ENCODE data around the gene KCNJ18. TPM values are rescaled to one million over a fixed set of nuclear protein-coding genes. Genes with fewer than 3 reads are reported as not detected.
"Not testable (repeated sequence)": the region's sequence is repeated elsewhere in the genome, so short reads cannot be mapped to it uniquely, and the experiment has no call there.

KCNJ18 gene
- total RNA-seq, 2 experiments from 2014 or later = not detected

DNA sequence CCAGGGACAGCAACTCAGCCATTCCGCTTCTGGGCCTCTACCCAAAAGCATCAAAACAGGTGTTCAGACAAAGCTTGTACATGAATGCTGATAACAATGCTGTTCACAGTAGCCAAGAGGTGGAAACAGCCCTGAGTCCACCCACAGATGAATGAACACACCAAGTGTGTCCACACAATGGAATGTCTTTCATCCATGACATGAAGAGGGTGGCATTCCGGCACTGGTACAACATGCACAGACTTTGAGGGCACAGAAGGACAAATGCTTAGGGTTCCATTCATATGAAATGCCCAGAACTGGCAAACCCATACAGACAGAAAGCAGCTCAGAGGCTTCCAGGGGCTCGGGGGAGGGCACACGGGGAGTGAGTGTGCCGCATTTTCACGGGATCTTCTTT lies 49.2 kb downstream of the KCNJ18 start:
- H2AFZ ChIP-seq (ENCODE audit: low read length); CTCF ChIA-PET (ENCODE audit: unreplicated experiment); intact Hi-C loops (cut with micrococcal nuclease; ENCODE audit: unreplicated experiment); H3K79me2 ChIP-seq (ENCODE audit: insufficient read depth, low read depth, low read length); POLR2A ChIA-PET; H3K4me1 ChIP-seq (ENCODE audit: insufficient read depth, low read length, poor library complexity, severe bottlenecking); H4K20me1 ChIP-seq (ENCODE audit: insufficient read depth, low read length); BruUV-seq (replicated peaks); H3K4me3 ChIP-seq (ENCODE audit: low read depth, low read length, poor library complexity, severe bottlenecking); DNase-seq (ENCODE audit: low spot score); H3K27ac ChIP-seq (ENCODE audit: low read depth, low read length, poor library complexity, severe bottlenecking); H3K4me2 ChIP-seq (ENCODE audit: low read length); H3K36me3 ChIP-seq (ENCODE audit: insufficient read depth, low read length); H3K9me3 ChIP-seq (ENCODE audit: low read length); H3K9me2 ChIP-seq (ENCODE audit: insufficient read depth, low read length): not testable (repeated sequence)

DNA sequence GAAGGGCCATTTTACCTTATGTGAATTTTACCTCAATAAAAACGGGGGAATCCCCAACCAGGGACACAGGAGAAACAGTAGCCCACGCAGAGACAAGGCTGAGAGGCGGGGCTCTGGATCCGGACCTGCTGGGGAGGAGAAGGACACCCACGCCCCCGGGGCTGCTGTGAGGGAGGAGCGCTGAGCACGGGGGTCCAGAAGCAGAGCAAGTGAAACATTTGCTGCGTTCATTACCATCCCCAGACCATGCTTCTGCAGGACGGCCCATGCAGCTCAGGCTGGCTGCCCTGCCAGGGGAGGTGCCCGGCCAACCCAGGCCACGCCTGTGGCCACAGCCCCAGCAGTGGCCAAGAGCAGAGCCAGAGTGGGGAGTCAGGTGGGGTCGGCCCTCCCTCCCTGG lies 50.0 kb downstream of the KCNJ18 start:
- Histone ChIP-seq H3K36me3 (ENCODE audit: insufficient read depth, low read length) (no peaks in the 10 kb centered on the region), H3K9me2 (ENCODE audit: insufficient read depth, low read length) (no peaks in the 10 kb centered on the region), H3K4me1 (ENCODE audit: insufficient read depth, low read length, poor library complexity, severe bottlenecking) (peaks cover 6% of the 10 kb centered on the region), H3K4me2 (ENCODE audit: low read length) (no peak overlapping the region), H3K27ac (ENCODE audit: low read depth, low read length, poor library complexity, severe bottlenecking) (no peak overlapping the region), H3K9me3 (ENCODE audit: low read length) (no peaks in the 10 kb centered on the region), H3K4me3 (ENCODE audit: low read depth, low read length, poor library complexity, severe bottlenecking) (no peak overlapping the region), H4K20me1 (ENCODE audit: insufficient read depth, low read length) (no peaks in the 10 kb centered on the region), H3K79me2 (ENCODE audit: insufficient read depth, low read depth, low read length) (no peaks in the 10 kb centered on the region), H2AFZ (ENCODE audit: low read length) (no peak overlapping the region)
- BruUV-seq (replicated peaks) = no TSS peak
- ChIA-PET POLR2A (no interaction called here), CTCF (ENCODE audit: unreplicated experiment) (no interaction called here)
- TF ChIP-seq, protein P1, sequence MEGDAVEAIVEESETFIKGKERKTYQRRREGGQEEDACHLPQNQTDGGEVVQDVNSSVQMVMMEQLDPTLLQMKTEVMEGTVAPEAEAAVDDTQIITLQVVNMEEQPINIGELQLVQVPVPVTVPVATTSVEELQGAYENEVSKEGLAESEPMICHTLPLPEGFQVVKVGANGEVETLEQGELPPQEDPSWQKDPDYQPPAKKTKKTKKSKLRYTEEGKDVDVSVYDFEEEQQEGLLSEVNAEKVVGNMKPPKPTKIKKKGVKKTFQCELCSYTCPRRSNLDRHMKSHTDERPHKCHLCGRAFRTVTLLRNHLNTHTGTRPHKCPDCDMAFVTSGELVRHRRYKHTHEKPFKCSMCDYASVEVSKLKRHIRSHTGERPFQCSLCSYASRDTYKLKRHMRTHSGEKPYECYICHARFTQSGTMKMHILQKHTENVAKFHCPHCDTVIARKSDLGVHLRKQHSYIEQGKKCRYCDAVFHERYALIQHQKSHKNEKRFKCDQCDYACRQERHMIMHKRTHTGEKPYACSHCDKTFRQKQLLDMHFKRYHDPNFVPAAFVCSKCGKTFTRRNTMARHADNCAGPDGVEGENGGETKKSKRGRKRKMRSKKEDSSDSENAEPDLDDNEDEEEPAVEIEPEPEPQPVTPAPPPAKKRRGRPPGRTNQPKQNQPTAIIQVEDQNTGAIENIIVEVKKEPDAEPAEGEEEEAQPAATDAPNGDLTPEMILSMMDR (conservative IDR thresholded peaks at IDR 0.05; ENCODE audit: low read length) = no peak
- no peak for TF ChIP-seq EZH2phosphoT487 (IDR thresholded peaks at IDR 0.05; ENCODE audit: borderline replicate concordance, low read depth, low read length)
- no peak for DNase-seq (ENCODE audit: low spot score)
- intact Hi-C loops (cut with micrococcal nuclease; ENCODE audit: unreplicated experiment) = no loop called here

DNA sequence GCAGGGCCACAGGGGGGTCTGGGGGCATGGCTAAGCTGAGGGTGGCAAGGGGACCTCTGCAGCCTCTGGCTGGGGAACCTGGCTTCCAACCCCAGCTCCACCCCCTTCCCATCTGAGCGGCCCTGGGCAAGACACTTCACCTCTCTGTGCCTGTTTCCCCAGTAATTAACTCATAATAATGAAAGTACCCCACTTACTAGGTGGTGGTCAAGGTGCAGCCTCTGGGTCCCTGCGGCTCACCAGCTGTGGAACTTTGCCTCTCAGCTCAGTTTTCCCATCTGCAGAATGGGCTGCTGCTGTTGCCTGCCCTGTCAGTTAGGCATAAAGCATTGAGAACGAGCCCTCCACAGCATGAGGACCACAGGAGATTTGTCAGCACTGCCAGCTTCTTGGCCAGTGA lies 51.8 kb downstream of the KCNJ18 start:
- POLR2A ChIA-PET; H3K9me3 ChIP-seq (ENCODE audit: low read length); H3K27ac ChIP-seq (ENCODE audit: low read depth, low read length, poor library complexity, severe bottlenecking); H2AFZ ChIP-seq (ENCODE audit: low read length); H4K20me1 ChIP-seq (ENCODE audit: insufficient read depth, low read length); intact Hi-C loops (cut with micrococcal nuclease; ENCODE audit: unreplicated experiment); H3K4me3 ChIP-seq (ENCODE audit: low read depth, low read length, poor library complexity, severe bottlenecking); DNase-seq (ENCODE audit: low spot score); H3K36me3 ChIP-seq (ENCODE audit: insufficient read depth, low read length); BruUV-seq (replicated peaks); H3K9me2 ChIP-seq (ENCODE audit: insufficient read depth, low read length); CTCF ChIA-PET (ENCODE audit: unreplicated experiment); H3K79me2 ChIP-seq (ENCODE audit: insufficient read depth, low read depth, low read length); H3K4me1 ChIP-seq (ENCODE audit: insufficient read depth, low read length, poor library complexity, severe bottlenecking); H3K4me2 ChIP-seq (ENCODE audit: low read length): not testable (repeated sequence)

DNA sequence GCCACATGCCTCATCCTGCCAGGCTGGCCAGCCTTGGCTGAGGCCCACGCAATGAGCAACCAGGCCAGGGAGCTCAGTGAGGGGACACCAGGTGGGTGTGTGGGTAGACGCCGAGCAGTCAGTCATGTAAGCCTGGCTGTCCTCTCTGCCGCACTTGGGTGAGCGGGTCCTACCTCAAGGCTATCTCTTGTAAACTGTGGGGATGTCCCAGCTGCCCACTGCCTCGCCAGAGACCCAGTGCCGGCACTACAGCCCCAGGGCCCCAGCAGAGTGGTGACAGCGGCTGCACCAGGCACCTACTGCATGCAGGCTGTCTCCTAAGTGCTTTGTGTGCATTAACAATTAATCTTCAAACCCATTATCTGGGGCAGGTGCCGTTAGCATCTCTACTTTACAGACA lies 52.3 kb downstream of the KCNJ18 start:
- BruUV-seq (replicated peaks); intact Hi-C loops (cut with micrococcal nuclease; ENCODE audit: unreplicated experiment): not testable (repeated sequence)

DNA sequence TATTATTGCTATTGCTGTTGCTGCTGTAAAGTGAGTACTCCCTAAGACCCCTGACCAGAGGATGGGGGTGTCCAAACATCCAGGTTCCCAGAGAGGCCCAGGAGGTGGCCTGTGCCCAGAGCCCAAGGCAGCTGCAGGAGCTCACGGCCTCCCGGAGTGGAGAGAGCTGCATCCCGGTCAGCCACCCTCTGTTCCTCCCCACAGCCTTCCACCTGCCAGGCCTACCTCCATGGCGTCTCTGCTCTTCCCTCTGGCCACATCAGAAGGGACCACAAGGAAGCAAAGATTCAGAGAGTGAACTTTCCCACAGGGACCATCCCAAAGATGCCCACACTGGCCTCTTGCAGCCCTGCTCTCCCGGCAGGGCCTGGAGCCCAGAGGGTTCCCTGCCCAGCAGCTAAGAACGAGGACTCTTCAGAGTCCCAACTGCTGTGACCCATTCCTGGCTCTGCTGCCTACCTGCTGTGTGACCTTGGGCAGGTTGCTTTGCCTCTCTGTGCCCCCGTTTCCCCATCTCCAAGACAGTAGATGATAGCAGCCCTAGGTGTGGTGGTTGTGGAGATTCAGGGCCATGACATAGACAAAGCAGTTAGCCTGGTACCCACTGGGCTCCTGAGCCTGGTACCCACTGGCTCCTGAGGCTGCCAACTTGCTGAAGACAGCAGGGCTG lies 53.2 kb downstream of the KCNJ18 start:
- H3K27ac ChIP-seq (ENCODE audit: low read depth, low read length, poor library complexity, severe bottlenecking); DNase-seq (ENCODE audit: low spot score); intact Hi-C loops (cut with micrococcal nuclease; ENCODE audit: unreplicated experiment); H4K20me1 ChIP-seq (ENCODE audit: insufficient read depth, low read length); BruUV-seq (replicated peaks); POLR2A ChIA-PET; H3K36me3 ChIP-seq (ENCODE audit: insufficient read depth, low read length); H3K9me2 ChIP-seq (ENCODE audit: insufficient read depth, low read length); H3K79me2 ChIP-seq (ENCODE audit: insufficient read depth, low read depth, low read length); CTCF ChIA-PET (ENCODE audit: unreplicated experiment); H2AFZ ChIP-seq (ENCODE audit: low read length); H3K4me1 ChIP-seq (ENCODE audit: insufficient read depth, low read length, poor library complexity, severe bottlenecking); H3K9me3 ChIP-seq (ENCODE audit: low read length); H3K4me2 ChIP-seq (ENCODE audit: low read length); H3K4me3 ChIP-seq (ENCODE audit: low read depth, low read length, poor library complexity, severe bottlenecking): not testable (repeated sequence)

More for the DNA sequence above, 52.3 kb downstream of the KCNJ18 start:
- CTCF ChIA-PET (ENCODE audit: unreplicated experiment); H3K79me2 ChIP-seq (ENCODE audit: insufficient read depth, low read depth, low read length); H3K4me1 ChIP-seq (ENCODE audit: insufficient read depth, low read length, poor library complexity, severe bottlenecking); H3K27ac ChIP-seq (ENCODE audit: low read depth, low read length, poor library complexity, severe bottlenecking); H4K20me1 ChIP-seq (ENCODE audit: insufficient read depth, low read length); POLR2A ChIA-PET; H3K36me3 ChIP-seq (ENCODE audit: insufficient read depth, low read length); H3K9me2 ChIP-seq (ENCODE audit: insufficient read depth, low read length); DNase-seq (ENCODE audit: low spot score); H3K4me3 ChIP-seq (ENCODE audit: low read depth, low read length, poor library complexity, severe bottlenecking); H3K4me2 ChIP-seq (ENCODE audit: low read length); H2AFZ ChIP-seq (ENCODE audit: low read length); H3K9me3 ChIP-seq (ENCODE audit: low read length): not testable (repeated sequence)

DNA sequence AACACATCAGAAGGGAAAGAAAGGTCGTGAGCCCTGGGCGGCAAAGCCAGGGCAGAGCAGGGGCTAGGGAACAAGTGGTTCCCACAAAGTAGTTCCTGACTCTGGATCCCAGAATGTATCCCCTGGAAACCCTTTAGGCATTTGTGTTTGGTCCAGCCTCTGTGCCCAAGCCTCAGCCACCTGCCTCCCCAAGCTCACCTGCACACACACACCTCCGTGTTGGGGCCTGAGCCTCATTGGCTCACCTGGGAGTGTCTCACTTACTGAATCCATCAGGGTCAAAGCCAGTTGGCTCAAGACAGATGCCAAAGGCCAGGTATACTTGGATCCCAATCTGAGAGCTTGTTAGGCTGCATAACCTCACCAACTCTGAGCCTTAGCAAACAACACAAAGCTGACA lies 54.1 kb downstream of the KCNJ18 start:
- H3K9me3 ChIP-seq (ENCODE audit: low read length); H3K4me1 ChIP-seq (ENCODE audit: insufficient read depth, low read length, poor library complexity, severe bottlenecking); H3K4me2 ChIP-seq (ENCODE audit: low read length); CTCF ChIA-PET (ENCODE audit: unreplicated experiment); BruUV-seq (replicated peaks); H3K79me2 ChIP-seq (ENCODE audit: insufficient read depth, low read depth, low read length); H3K9me2 ChIP-seq (ENCODE audit: insufficient read depth, low read length); DNase-seq (ENCODE audit: low spot score); H3K27ac ChIP-seq (ENCODE audit: low read depth, low read length, poor library complexity, severe bottlenecking); H3K4me3 ChIP-seq (ENCODE audit: low read depth, low read length, poor library complexity, severe bottlenecking); intact Hi-C loops (cut with micrococcal nuclease; ENCODE audit: unreplicated experiment); H4K20me1 ChIP-seq (ENCODE audit: insufficient read depth, low read length); H2AFZ ChIP-seq (ENCODE audit: low read length); POLR2A ChIA-PET; H3K36me3 ChIP-seq (ENCODE audit: insufficient read depth, low read length): not testable (repeated sequence)

All from OCI-LY7 (cell line).